Measurements from ENCODE around the gene SUFU.
A peak's percentile ranks its signal among the peaks of the same experiment; 100 is the strongest.

SUFU gene

GRCh38 chr10:102628451-102628911 lies 124.7 kb downstream of the SUFU start:
- ATAC-seq (no peak), DNase-seq (no peak)
- Mint-ChIP-seq H3K4me3 (no peak overlapping the region), H3K36me3 (ENCODE audit: low read depth) (no peaks in the 10 kb centered on the region), H3K4me1 (peaks cover 15% of the 10 kb centered on the region), H3K27ac (no peak overlapping the region), H3K9me3 (no peaks in the 10 kb centered on the region), H3K27me3 (no peaks in the 10 kb centered on the region)

GRCh38 chr10:102629661-102630614 lies 126.2 kb downstream of the SUFU start:
- Mint-ChIP-seq H3K4me3 (no peak overlapping the region), H3K9me3 (no peaks in the 10 kb centered on the region), H3K36me3 (ENCODE audit: low read depth) (no peaks in the 10 kb centered on the region), H3K27me3 (no peaks in the 10 kb centered on the region), H3K4me1 (peaks cover 29% of the 10 kb centered on the region), H3K27ac (no peak overlapping the region)
- DNase-seq, result no peak
- ATAC-seq, result no peak

GRCh38 chr10:102630663-102631062 lies 126.9 kb downstream of the SUFU start:
- no peaks in the 10 kb centered on the region for H3K27me3 Mint-ChIP-seq
- no peak for DNase-seq
- H3K4me3 Mint-ChIP-seq, result no peak overlapping the region
- H3K9me3 Mint-ChIP-seq, result no peaks in the 10 kb centered on the region
- ATAC-seq, result no peak
- peaks cover 36% of the 10 kb centered on the region for H3K4me1 Mint-ChIP-seq
- H3K27ac Mint-ChIP-seq, result no peak overlapping the region
- H3K36me3 Mint-ChIP-seq (ENCODE audit: low read depth), result no peaks in the 10 kb centered on the region

- ATAC-seq, result no peak
- Mint-ChIP-seq H3K4me1 (peaks cover 39% of the 10 kb centered on the region), H3K9me3 (no peaks in the 10 kb centered on the region), H3K27me3 (no peaks in the 10 kb centered on the region), H3K27ac (no peak overlapping the region), H3K36me3 (ENCODE audit: low read depth) (no peaks in the 10 kb centered on the region), H3K4me3 (no peak overlapping the region)
- DNase-seq, result no peak
Observed at GRCh38 chr10:102631525-102632393, 128.0 kb downstream of the SUFU start.

GRCh38 chr10:102632394-102633111 lies 128.8 kb downstream of the SUFU start:
- DNase-seq (peak; percentile 23), ATAC-seq (peak; percentile 53)
- H3K27ac Mint-ChIP-seq, result peak overlapping the region; percentile 89
- H3K4me1 Mint-ChIP-seq, result peaks cover 39% of the 10 kb centered on the region
- no peaks in the 10 kb centered on the region for H3K27me3 Mint-ChIP-seq
- H3K9me3 Mint-ChIP-seq, result no peaks in the 10 kb centered on the region
- no peaks in the 10 kb centered on the region for H3K36me3 Mint-ChIP-seq (ENCODE audit: low read depth)
- no peak overlapping the region for H3K4me3 Mint-ChIP-seq

- H3K9me3 Mint-ChIP-seq, result no peaks in the 10 kb centered on the region
- DNase-seq (peak; percentile 63), ATAC-seq (peak; percentile 84)
- H3K4me3 Mint-ChIP-seq, result peak overlapping the region; percentile 30
- no peaks in the 10 kb centered on the region for H3K27me3 Mint-ChIP-seq
- H3K27ac Mint-ChIP-seq, result peak overlapping the region; percentile 89
- H3K36me3 Mint-ChIP-seq (ENCODE audit: low read depth), result no peaks in the 10 kb centered on the region
- H3K4me1 Mint-ChIP-seq, result peaks cover 39% of the 10 kb centered on the region
Observed at GRCh38 chr10:102633287-102633686, 129.5 kb downstream of the SUFU start.

- Mint-ChIP-seq H3K4me3 (peak overlapping the region; percentile 30), H3K4me1 (peaks cover 39% of the 10 kb centered on the region), H3K27me3 (no peaks in the 10 kb centered on the region), H3K36me3 (ENCODE audit: low read depth) (no peaks in the 10 kb centered on the region), H3K27ac (peak overlapping the region; percentile 89), H3K9me3 (no peaks in the 10 kb centered on the region)
- ATAC-seq, result no peak
- DNase-seq, result no peak
Observed at GRCh38 chr10:102633848-102634247, 130.1 kb downstream of the SUFU start.

- Mint-ChIP-seq H3K27me3 (no peaks in the 10 kb centered on the region), H3K27ac (no peak overlapping the region), H3K36me3 (ENCODE audit: low read depth) (no peaks in the 10 kb centered on the region), H3K9me3 (no peaks in the 10 kb centered on the region), H3K4me3 (no peak overlapping the region), H3K4me1 (peaks cover 39% of the 10 kb centered on the region)
- ATAC-seq (no peak), DNase-seq (no peak)
Observed at GRCh38 chr10:102634686-102635085, 130.9 kb downstream of the SUFU start.

- Mint-ChIP-seq H3K4me1 (peaks cover 39% of the 10 kb centered on the region), H3K36me3 (ENCODE audit: low read depth) (no peaks in the 10 kb centered on the region), H3K4me3 (no peak overlapping the region)
Observed at GRCh38 chr10:102635377-102635776, 131.6 kb downstream of the SUFU start.

GRCh38 chr10:102639537-102639936 lies 135.8 kb downstream of the SUFU start:
- peaks cover 21% of the 10 kb centered on the region for H3K4me1 Mint-ChIP-seq
- H3K27me3 Mint-ChIP-seq, result no peaks in the 10 kb centered on the region
- H3K27ac Mint-ChIP-seq, result no peak overlapping the region
- DNase-seq, result no peak
- H3K36me3 Mint-ChIP-seq (ENCODE audit: low read depth), result no peaks in the 10 kb centered on the region
- H3K9me3 Mint-ChIP-seq, result no peaks in the 10 kb centered on the region
- no peak for ATAC-seq
- H3K4me3 Mint-ChIP-seq, result no peak overlapping the region

More at GRCh38 chr10:102635377-102635776, 131.6 kb downstream of the SUFU start:
- H3K27ac Mint-ChIP-seq, result peak overlapping the region; percentile 28
- DNase-seq (no peak), ATAC-seq (no peak)
- no peaks in the 10 kb centered on the region for H3K27me3 Mint-ChIP-seq
- H3K9me3 Mint-ChIP-seq, result no peaks in the 10 kb centered on the region

- Mint-ChIP-seq H3K36me3 (ENCODE audit: low read depth) (peaks cover 14% of the 10 kb centered on the region), H3K27me3 (no peaks in the 10 kb centered on the region), H3K9me3 (no peaks in the 10 kb centered on the region), H3K4me1 (peaks cover 14% of the 10 kb centered on the region), H3K27ac (peak overlapping the region; percentile 90), H3K4me3 (peak overlapping the region; percentile 85)
- ATAC-seq, result no peak
- DNase-seq, result no peak
Observed at GRCh38 chr10:102641402-102641801, 137.6 kb downstream of the SUFU start.

GRCh38 chr10:102641880-102642735 lies 138.3 kb downstream of the SUFU start:
- H3K36me3 Mint-ChIP-seq (ENCODE audit: low read depth), result peaks cover 19% of the 10 kb centered on the region
- peak overlapping the region; percentile 87 for H3K4me3 Mint-ChIP-seq
- DNase-seq (peak; percentile 98), ATAC-seq (peak; percentile 65)
- peak overlapping the region; percentile 90 for H3K27ac Mint-ChIP-seq
- H3K27me3 Mint-ChIP-seq, result no peaks in the 10 kb centered on the region
- H3K4me1 Mint-ChIP-seq, result peaks cover 21% of the 10 kb centered on the region
- H3K9me3 Mint-ChIP-seq, result no peaks in the 10 kb centered on the region

GRCh38 chr10:102642736-102643335 lies 139.1 kb downstream of the SUFU start:
- H3K36me3 Mint-ChIP-seq (ENCODE audit: low read depth), result peaks cover 19% of the 10 kb centered on the region
- H3K4me1 Mint-ChIP-seq, result peaks cover 28% of the 10 kb centered on the region
- H3K27me3 Mint-ChIP-seq, result no peaks in the 10 kb centered on the region
- ATAC-seq (no peak), DNase-seq (peak; percentile 50)
- peak overlapping the region; percentile 82 for H3K27ac Mint-ChIP-seq
- H3K9me3 Mint-ChIP-seq, result no peaks in the 10 kb centered on the region
- peak overlapping the region; percentile 87 for H3K4me3 Mint-ChIP-seq

Measured in activated naive CD8-positive, alpha-beta T cell treated with anti-CD3 and anti-CD28 coated beads, Interleukin-2, amount 50 U/mL, for 24 hours (primary cell).